Measurements from ENCODE around the gene PLD6.
"Not testable (repeated sequence)": the region's sequence is repeated elsewhere in the genome, so short reads cannot be mapped to it uniquely, and the experiment has no call there.

The PLD6 gene

GRCh38 chr17:17200831-17201230 is 5.3 kb downstream of the PLD6 start:
- DNase-seq (no peak), ATAC-seq (no peak)

- ATAC-seq = no peak
- DNase-seq = no peak
Measured at GRCh38 chr17:17200311-17200710, 5.8 kb downstream of the PLD6 start.

GRCh38 chr17:17198281-17198680 is 7.9 kb downstream of the PLD6 start:
- no peak for ATAC-seq

GRCh38 chr17:17196776-17197175 is 9.4 kb downstream of the PLD6 start:
- DNase-seq (no peak), ATAC-seq (no peak)

More at GRCh38 chr17:17198281-17198680, 7.9 kb downstream of the PLD6 start:
- no peak for DNase-seq

GRCh38 chr17:17195466-17195865 is 10.7 kb downstream of the PLD6 start:
- not testable (repeated sequence) for DNase-seq, ATAC-seq

GRCh38 chr17:17191961-17192381 is 14.2 kb downstream of the PLD6 start:
- ATAC-seq (no peak), DNase-seq (no peak)

GRCh38 chr17:17191346-17191792 is 14.8 kb downstream of the PLD6 start:
- DNase-seq (no peak), ATAC-seq (no peak)

- ATAC-seq = no peak
- DNase-seq = no peak
Measured at GRCh38 chr17:17190188-17190587, 15.9 kb downstream of the PLD6 start.

- no peak for ATAC-seq
- no peak for DNase-seq
Measured at GRCh38 chr17:17189559-17189958, 16.6 kb downstream of the PLD6 start.

- DNase-seq (no peak), ATAC-seq (no peak)
Measured at GRCh38 chr17:17188586-17188985, 17.5 kb downstream of the PLD6 start.

- no peak for ATAC-seq
- DNase-seq = no peak
Measured at GRCh38 chr17:17186551-17187505, 19.3 kb downstream of the PLD6 start.

- DNase-seq (peak; percentile 59), ATAC-seq (peak; percentile 67)
Measured at GRCh38 chr17:17186051-17186450, 20.1 kb downstream of the PLD6 start.

GRCh38 chr17:17184985-17185757 is 21.0 kb downstream of the PLD6 start:
- ATAC-seq, DNase-seq: not testable (repeated sequence)

GRCh38 chr17:17183744-17184143 is 22.4 kb downstream of the PLD6 start:
- no peak for ATAC-seq
- no peak for DNase-seq

- ATAC-seq (no peak), DNase-seq (no peak)
Measured at GRCh38 chr17:17182598-17183136, 23.5 kb downstream of the PLD6 start.

GRCh38 chr17:17181666-17182597 is 24.2 kb downstream of the PLD6 start:
- ATAC-seq (no peak), DNase-seq (no peak)

- no peak for ATAC-seq
- DNase-seq = no peak
Measured at GRCh38 chr17:17180741-17181525, 25.2 kb downstream of the PLD6 start.

- no peak for ATAC-seq
- no peak for DNase-seq
Measured at GRCh38 chr17:17180141-17180603, 26.0 kb downstream of the PLD6 start.

- no peak for DNase-seq
Measured at GRCh38 chr17:17179371-17179827, 26.7 kb downstream of the PLD6 start.

GRCh38 chr17:17177176-17177575 is 29.0 kb downstream of the PLD6 start:
- ATAC-seq (no peak), DNase-seq (no peak)

More at GRCh38 chr17:17179371-17179827, 26.7 kb downstream of the PLD6 start:
- ATAC-seq = peak; percentile 77
